RPMI7951 (cell line): ENCODE measurements around the gene ABLIM1. TPM values are rescaled to one million over a fixed set of nuclear protein-coding genes. Genes with fewer than 3 reads are reported as not detected.

Source experiments
- DNase-seq: peaks from one replicate; pipeline ENCODE4 v3.0.0-alpha.2; 2012; ENCODE audit warnings: low read depth
- total RNA-seq: library from RNA; depleted of rRNA; stranded (reverse); fragments of >200 nt; shearing (Covaris generic); gene quantifications from 2 replicates; pipeline ENCODE4 v1.2.3, GENCODE V29; 2014

Gene ABLIM1
- total RNA-seq, 1 experiment from 2014 or later: 0.24 TPM

DNA sequence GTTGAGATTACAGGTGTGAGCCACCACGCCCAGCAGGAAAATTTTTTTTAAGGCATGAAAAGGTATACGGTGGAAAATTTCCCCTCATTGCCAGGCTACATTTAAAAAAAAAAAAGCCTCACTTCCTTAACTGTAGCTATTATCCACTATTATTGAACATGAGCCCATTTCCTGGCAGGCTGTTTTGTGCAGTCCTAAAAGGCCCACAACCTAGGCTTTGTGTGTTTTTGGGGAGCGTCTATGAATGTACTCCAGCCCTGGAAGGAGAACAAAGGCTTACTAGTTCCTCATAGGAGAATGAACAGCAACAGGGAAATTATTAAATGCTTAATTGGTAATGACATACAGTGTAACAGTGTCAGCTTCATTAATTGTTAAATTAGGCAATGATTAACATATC is 111.0 kb downstream of the ABLIM1 start:
- DNase-seq: no peak

DNA sequence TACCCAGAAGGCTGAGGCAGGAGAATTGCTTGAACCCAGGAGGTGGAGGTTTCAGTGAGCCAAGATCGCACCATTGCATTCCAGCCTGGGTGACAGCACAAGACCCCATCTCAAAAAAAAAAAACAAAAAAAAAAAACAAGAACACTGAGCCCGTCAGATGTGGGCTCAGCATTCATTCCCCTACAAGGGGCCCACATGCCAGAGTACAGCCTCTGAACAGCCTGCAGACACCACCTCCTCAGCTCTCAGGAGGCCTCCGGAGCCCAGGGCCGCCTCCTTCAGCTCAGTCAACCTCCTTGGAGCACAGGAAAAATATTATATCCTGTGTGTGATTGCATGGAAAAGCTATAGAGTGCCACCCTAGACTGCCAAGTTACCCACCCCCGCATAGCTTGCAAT is 112.3 kb downstream of the ABLIM1 start:
- DNase-seq: no peak

DNA sequence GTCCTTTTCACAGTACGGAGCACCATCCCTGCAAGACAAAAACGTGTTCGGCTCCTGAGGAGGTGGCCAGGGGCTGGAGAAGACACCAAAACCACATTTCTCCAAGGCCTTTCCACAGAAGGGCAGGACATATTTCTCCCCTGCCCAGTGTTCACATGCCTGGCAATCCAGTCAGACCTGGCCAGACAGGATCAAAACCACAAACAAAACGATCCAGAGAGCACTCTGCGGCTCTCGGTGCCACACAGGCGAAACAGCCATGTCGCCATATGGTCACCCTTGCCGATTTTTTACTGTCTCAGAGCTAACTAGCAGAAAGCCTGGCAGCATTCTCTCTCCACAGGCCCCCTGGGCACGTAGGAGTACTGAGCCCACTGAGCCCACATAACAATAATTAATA is 113.0 kb downstream of the ABLIM1 start:
- DNase-seq: peak; percentile 41

DNA sequence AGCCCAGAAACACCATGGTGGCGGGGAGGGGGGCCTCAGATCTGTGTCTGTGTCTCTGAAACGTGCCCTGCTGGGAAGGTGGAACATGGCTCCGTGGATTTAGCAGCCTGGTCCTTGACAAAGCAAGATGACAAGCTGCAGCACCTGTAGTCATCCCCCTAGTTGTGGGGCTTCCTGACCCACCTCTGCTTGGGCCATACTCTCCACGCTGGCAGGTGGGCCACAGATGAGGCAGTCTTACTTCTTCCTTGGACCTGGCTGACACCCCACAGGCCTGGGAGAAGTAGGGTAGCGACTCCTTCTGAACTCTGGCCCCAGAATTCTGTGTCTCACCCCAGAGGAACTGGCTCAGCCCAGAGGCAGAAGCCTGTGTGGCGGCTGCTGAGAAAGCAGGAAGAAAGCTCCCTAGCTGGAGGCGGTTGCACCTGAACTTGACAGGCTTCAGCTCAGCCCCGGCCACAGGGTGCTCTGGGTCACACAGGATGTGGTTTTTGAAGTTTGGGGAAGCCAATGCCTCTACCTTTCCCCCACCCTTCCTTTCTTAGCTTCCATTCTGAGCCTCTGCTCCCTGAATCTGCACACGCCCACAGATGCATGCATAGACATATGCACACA is 113.9 kb downstream of the ABLIM1 start:
- no peak for DNase-seq

DNA sequence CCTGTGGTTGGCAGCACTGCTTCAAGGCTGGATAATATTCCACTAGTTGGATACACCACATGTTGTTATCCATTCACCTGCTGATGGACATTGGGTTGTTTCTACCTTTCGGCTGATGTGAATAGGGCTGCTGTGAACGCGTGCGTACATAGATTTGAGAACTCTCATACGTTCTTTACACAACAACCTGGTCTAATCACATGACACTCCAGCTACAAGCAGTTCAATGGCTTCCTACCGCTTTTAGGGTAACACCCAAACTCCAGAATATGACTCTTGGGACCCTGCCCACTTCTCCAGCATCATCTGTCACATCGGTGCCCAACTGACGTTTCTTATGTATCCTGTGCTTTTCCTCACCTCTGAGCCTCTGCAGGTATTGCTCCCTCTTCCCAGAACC is 114.6 kb downstream of the ABLIM1 start:
- no peak for DNase-seq

DNA sequence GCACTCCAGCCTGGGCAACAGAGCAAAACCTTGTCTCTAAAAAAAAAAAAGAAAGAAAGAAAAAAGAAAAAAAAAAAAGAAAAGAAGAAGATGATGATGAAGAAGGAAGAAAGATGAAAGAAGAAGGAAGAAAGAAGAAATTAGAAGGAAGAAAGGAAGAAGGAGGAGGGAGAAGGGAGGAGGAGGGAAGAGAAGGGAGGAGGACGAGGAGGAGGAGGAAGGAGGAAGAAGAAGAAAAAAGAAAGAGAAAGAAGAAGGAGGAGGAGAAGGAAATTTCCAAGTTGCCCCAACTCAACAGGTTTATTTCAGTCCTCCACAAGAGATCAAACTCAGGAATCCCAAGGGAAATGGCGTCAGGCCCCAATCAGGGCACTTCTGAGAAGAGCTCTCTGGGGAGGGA is 115.7 kb downstream of the ABLIM1 start:
- no peak for DNase-seq

DNA sequence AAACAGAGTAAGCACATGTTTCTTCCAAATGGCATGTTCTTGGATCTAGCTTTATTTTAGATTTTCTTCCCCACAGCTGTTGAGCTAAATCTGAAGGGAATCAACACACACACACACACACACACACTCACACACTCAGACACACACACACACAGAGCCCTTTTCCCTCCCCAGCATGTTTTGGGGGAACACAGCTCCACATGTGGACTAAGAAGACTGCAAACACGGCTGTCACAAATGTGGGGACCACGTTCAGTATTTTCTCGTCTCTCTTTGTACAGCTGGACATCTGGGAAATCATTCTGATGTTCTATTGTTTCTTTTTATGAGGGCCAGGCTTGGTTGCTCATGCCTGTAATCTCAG is 116.3 kb downstream of the ABLIM1 start:
- no peak for DNase-seq

DNA sequence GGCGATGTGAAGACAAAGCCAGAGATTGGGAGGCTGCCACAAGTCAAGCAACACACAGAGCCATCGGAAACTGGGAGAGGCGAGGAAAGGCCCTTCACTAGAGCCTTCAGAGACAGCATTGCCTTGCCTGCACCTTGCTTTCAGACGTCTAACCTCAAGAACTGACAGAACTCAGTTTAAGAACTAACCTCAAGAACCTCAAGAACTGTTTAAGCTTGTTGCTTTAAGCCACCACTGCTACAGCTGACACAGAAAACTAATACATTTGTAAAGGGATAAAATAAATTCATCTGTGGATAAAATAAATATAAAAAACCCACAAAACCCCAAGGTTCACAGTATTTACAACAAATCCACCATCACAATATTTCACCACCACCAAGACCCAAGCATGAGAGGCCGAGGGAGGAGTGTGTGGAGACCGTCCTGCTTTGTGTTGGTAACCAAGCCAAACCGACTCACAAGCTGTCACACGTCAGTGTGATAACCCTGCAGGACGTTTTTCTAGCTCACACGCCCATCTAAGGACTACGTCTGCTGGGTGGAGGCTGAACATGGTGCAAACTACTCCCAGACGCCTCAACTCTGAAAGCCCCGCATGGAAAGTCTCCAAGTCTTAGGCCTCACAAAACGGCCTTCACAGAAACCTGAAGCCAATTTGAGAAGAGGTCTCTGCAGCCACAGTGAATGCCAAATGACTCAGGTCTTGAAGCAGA is 116.8 kb downstream of the ABLIM1 start:
- peak; percentile 67 for DNase-seq

DNA sequence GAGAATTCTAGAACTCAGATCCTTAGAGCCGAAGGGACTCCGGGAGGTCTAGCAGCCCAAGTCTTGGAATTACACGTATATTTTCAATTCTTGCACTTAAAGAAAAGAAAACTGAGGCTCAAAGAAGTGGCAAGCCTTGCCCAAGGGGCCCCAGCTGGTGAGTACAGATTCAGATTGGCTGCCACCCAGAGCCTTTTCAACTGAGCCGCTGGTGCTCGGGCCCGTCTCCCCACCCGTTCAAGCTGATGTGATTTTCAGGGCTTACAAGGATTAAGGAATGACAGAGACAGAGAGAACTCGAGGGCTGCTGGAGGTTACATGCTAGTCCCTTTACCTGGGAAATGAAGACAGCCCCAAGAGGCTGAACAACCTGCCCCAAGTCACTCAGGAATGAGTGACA is 117.8 kb downstream of the ABLIM1 start:
- DNase-seq: no peak

DNA sequence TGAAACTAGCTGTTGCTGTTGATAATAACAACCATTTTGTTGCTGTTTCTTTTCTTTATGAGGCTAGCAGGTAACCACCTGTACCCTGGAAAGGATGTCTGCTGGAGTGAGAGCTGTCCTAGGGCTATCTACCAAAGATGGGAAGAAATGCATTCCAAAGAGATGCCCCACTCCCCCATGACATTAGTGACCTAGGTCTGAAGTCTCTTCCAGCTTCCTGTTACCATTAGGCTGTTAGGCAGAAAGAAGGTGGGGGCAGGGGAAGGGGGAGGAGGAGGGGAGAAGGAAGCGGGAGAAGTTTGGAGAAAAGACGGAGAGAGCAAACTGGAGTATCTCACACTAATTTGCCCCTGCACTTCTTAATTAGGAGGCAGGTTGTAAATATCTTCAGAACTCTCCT is 118.5 kb downstream of the ABLIM1 start:
- no peak for DNase-seq

DNA sequence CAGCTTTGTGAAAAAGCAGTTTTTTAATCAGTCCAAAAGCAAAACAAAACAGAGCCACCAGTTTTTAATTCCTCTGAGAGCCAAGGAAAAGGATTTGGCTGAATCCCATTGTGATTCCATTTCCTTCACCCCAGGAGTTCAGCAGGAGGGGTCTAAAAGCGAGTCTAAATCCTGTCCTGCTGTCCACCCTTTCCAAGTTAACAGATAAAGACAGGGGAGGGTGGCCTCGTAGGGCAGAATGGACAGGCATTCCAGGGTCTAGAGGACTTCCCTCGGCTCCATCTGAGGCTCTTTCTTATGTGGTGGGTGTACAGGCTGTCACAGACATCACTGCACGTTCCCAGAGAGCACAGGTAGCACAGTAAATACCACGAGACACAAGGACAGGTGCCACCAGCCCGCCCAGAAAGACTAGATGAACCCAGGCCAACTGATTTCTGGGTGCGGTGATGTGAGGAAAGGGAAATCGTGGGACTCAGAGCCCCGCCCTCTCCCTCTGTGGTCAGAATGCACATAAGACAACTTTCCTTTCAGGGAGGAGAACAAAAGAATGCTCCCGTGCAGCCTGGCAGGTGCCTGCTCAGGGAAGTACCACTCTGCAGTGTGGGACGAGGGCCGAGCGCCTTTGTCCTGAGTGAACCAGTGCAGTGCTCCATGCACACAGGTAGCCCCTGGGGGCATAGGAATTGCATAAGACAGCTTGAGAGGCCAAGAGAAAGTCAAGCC is 119.7 kb downstream of the ABLIM1 start:
- DNase-seq: no peak

DNA sequence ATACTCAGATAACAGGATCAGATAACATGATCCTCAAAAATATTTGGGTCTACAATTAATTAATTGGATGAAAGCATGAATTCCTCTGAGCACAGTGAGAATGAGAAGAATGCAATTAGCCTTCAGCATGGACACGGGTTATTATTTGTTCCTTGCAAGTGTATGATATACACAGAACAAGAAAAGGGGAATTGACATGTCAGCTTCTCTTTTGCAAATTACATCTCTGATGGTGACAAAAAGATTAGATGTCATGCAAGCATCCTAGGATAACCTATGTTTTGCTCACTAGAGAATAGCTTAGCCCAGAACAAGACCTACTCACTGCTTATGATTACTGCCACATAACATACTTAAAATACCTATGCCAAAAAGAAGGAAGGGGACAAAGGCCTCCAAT is 120.3 kb downstream of the ABLIM1 start:
- no peak for DNase-seq

DNA sequence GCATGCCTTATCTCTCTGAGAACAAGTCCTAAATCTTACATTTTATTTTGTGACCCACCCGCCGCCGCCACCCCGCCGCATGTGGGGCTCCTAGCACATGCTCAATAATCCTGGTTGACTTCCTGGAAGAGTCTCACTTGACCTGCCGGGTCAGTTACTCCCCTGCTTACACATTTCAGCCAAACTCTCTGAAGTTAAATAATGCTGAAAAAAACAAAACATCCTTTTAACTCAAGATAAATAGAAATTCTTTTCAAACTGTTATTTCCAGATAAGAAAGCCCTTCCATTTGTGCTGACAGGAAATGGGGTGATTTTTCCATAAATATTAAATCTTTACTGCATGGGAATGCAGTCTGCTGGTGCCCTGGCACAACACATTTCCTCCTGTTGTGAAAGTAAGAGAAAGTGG is 123.5 kb downstream of the ABLIM1 start:
- no peak for DNase-seq

DNA sequence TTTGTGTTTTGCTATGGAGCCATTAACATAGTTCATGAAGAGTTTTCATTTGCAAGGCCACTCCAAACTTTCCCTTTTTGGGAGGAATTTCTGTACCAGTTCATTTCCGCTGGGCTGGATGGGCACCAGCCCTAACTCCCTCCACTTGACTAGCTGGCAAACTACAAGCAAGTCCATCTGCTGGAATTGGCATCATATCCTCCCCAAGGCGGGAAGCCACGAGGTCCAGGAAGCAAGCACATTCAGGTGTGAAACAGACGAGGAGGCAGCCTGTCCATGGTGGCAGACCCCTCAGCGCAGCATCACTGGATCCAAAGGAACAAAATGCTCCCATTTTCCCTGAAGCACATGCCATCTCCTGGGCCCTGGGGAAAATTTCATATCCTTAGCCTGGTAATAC is 125.8 kb downstream of the ABLIM1 start:
- DNase-seq: no peak

DNA sequence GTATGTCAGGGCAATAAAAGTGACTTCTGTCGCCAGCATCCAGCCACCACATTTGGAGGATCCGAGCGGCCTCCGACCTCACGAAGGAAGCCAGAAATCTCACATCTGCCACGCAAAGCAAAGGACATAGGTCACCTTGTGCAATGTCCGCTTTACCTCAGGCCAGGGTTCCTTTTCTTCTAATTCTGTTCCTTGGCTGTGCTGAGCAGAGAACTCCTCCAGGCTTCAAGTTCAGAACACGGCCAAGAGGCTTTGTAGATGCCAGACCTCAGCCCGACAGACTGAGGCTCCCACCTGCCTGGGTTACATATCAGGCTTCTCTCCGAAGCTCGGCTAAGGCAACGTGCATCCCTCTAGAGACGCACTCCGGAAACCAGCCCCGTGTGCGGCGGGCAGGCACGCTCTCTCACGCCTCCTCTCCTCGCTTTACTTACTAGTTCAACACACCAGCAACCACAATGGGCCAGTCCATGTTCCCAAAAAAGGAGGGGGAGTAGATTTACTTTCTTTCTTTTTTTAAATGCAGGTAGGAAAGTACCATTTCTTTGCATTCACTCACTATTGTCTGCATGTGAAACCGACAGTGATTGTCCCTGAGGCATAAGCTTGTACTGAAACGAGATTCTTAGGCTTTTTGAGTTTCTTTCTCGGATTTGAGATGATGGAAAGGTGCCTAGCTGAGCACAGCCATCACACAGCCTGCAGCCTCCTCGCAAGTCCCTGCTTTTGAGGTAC is 131.4 kb downstream of the ABLIM1 start:
- DNase-seq: peak; percentile 66

DNA sequence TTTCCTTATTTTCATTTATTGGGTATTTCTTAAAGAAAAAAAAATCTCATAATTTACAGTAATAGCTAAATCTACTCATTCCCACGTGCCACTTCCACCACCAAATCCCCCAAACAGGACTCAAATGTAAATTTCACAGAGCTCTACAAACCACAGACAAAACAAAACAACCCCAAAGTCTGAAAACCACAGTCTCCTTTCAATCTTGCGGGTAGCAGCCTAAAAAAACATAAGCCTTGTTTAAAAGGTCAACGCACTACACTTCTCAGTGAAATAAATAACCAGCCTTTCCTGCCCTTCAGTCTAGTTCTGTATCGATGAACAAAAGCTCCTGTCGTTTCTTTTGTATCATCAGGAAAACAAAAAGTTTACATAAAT is 132.0 kb downstream of the ABLIM1 start:
- DNase-seq: no peak

DNA sequence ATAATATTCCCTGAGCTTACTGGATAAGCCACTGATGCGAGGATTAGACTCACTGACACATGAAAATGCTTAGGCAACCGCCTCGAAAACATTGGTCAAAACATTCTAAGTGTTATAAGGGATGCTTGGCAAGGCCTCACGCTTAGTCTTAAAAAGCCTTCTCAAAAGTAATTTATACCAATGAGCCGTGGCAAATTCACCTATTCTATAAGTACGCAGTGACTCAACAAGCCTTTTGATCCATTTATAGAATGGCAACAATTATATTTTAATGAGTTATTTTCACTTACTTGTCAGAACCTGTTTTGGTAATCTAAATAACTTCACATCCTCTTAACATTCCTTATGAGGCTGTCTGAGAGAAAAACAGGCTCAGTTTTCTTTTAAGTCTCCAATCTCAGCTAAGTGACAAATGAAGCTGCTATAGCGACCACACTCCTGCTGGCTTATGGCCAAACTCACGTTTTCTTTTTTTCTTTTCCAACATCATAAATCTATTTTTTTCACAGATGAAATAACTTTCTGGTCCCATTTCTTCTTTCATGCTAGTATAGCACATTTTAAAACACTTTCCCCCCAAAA is 132.6 kb downstream of the ABLIM1 start:
- DNase-seq: no peak

DNA sequence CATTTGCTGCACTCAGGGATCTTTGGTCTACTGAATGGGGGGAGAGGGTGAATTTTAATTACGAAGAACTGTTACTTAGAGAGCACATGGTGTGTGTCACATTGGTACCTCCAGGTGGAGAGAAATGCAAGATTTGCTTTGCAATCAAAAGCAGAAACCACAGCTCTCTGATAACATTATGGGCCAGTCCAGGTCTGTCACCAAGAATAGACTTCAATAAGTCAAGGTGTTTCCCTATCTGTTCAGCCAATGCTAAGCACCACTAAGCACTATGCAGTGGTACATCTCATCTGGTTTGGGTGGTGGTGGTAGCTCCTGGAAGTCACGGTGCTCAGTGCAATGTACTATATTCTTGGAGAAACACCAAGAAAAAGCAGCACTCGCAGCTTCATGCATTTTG is 134.2 kb downstream of the ABLIM1 start:
- no peak for DNase-seq

DNA sequence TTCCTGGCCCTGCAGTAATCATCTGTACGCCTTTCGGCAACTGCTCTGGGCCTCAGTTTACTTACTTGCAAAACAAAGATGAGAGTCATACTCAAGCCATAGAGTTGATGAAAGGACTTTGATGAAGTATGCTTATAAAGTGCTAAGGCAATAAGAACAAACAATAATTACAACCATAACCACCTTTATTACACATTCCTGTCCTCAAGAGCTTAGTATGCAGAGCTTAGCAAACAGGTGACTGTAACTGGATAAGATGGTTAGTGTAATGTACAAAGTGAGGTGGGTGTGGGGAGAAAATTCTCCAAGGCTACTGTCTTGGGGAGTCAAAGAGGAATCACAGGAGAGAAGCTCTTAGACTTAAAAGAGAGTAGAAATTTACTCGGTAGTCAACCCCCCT is 136.8 kb downstream of the ABLIM1 start:
- DNase-seq: no peak

DNA sequence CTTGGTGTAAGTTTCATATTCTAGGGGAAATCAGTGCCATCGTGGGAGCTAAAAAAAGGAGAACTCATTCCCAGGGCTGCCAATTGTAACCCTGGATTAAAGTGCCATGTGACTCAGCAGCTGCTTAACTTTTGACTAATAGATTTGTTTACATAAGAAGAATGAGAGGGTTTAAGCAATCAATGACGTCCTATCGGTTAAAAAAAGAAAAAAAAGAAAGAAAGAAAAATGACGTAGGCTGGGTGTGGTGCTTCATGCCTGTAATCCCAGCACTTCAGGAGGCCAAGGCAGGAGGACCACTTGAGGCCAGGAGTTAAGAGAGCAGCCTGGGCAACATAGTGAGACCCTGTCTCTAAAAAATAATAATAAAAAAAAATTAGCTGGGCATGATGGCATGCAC is 137.6 kb downstream of the ABLIM1 start:
- DNase-seq: peak; percentile 35

DNA sequence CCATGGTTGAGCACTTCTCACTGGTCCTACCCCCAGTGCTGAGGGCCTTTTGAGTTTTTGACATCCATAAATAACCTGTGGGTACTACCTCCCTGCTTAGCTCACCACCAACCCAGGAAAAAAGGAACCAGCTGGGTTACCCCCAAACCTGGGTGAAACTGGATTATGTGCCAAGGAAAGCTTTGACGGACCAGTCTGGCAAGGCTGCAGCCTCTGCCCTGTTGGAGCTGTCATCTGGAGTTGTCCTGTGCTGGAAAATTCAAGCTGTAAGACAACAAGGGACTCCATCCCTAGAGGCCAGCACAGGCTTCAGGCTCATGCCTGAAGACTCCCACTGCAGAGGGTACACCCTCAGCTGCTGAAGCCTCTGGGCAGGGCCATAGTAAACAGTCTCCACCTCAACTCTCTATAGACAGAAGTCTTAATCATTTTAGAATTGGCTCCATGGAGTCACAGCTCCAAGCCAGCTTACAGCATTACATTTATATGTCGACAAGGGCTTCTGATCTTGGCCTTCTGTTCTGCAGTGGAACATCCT is 138.2 kb downstream of the ABLIM1 start:
- no peak for DNase-seq

DNA sequence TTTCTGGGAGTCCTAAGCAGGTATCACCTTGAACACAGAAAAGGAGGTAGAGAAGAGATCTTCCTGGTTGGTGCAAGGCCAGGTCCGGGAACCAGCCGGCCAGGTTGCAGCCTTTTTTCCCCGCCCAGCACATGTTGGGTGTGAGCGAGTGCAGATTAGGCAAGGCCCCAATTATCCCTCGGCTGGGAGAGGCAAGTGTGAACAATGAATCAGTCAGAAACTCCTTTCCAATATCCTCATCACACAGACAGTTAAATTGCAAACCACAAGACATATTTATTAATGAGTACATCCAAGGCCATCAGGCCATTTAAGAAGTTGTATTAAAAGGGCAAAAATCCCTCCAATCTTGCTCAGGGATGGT is 138.8 kb downstream of the ABLIM1 start:
- no peak for DNase-seq
